IMR-90 (cell line): ENCODE measurements around the gene ETS1. TPM values are rescaled to one million over a fixed set of nuclear protein-coding genes. Genes with fewer than 3 reads are reported as not detected.

Source experiments
- ATAC-seq: fragments of 200-7000 bp; cut with Tn5 transposase; 2 replicates; pipeline ENCODE4 v1.9.1; 2020; ENCODE audit warnings: low read depth, mild to moderate bottlenecking, moderate library complexity
- BruUV-seq: library from RNA; stranded (reverse); fragments of 400-500 nt; replicated peaks from 2 replicates; lab custom pipeline; 2021; lab: Mats Ljungman, UMichigan
- CTCF ChIA-PET: fragments of 300-600 bp; formaldehyde crosslinking; extraction: SDS; loops from one replicate; lab custom pipeline; 2021; ENCODE audit warnings: antibody characterized with exemption; lab: Yijun Ruan, JAX
- POLR2A ChIA-PET: fragments of 300-600 bp; sonication (Branson Sonifier 250); formaldehyde crosslinking; loops from one replicate; lab custom pipeline; 2022; ENCODE audit warnings: antibody characterized with exemption; ENCODE audit not compliant: unreplicated experiment; lab: Charles Lee
- DNase-seq: peaks from one replicate; pipeline ENCODE4 v3.0.0; 2013
- H2AFZ ChIP-seq: replicated peaks from 2 replicates; pipeline ENCODE3; 2013; ENCODE audit warnings: low read length, mild to moderate bottlenecking; ENCODE audit not compliant: poor library complexity
- H2AK5ac ChIP-seq: 2 replicates; pipeline ENCODE4 v1.6.1; 2013; ENCODE audit warnings: low read depth, low read length, inconsistent platforms
- H2AK9ac ChIP-seq: replicated peaks from 2 replicates; pipeline ENCODE3; 2013; ENCODE audit warnings: mild to moderate bottlenecking, low read depth, low read length, moderate library complexity; ENCODE audit not compliant: poor library complexity
- H2BK120ac ChIP-seq: 2 replicates; pipeline ENCODE4 v1.6.1; 2013; ENCODE audit warnings: low read depth, low read length, inconsistent platforms
- H2BK15ac ChIP-seq: 3 replicates; pipeline ENCODE4 v1.6.1; 2013; ENCODE audit warnings: low read depth, low read length, inconsistent platforms
- H2BK20ac ChIP-seq: 2 replicates; pipeline ENCODE4 v1.6.1; 2013; ENCODE audit warnings: low read depth, mild to moderate bottlenecking, inconsistent platforms, low read length, moderate library complexity
- H2BK5ac ChIP-seq: 2 replicates; pipeline ENCODE4 v1.6.1; 2013; ENCODE audit warnings: mild to moderate bottlenecking, low read depth, low read length, inconsistent platforms; ENCODE audit not compliant: poor library complexity, severe bottlenecking
- H3K14ac ChIP-seq: replicated peaks from 2 replicates; pipeline ENCODE4 v1.6.1; 2013; ENCODE audit warnings: low read depth, low read length, inconsistent platforms
- H3K18ac ChIP-seq: 2 replicates; pipeline ENCODE4 v1.6.1; 2013; ENCODE audit warnings: low read depth, low read length, control low read depth
- H3K23ac ChIP-seq: 2 replicates; pipeline ENCODE4 v1.6.1; 2013; ENCODE audit warnings: low read depth, low read length, inconsistent platforms
- H3K27ac ChIP-seq: 2 replicates; pipeline ENCODE4 v1.5.1; 2013; ENCODE audit warnings: mild to moderate bottlenecking, control low read depth, low read length; ENCODE audit not compliant: insufficient read depth
- H3K27me3 ChIP-seq: 2 replicates; pipeline ENCODE4 v1.6.1; 2013; ENCODE audit warnings: low read length; ENCODE audit not compliant: control insufficient read depth, insufficient read depth
- H3K36me3 ChIP-seq: 2 replicates; pipeline ENCODE4 v1.6.1; 2013; ENCODE audit warnings: low read length, mixed read lengths; ENCODE audit not compliant: control insufficient read depth, insufficient read depth
- H3K4ac ChIP-seq: 2 replicates; pipeline ENCODE4 v1.6.1; 2013; ENCODE audit warnings: low read depth, low read length, inconsistent platforms
- H3K4me1 ChIP-seq: 2 replicates; pipeline ENCODE4 v1.6.1; 2013; ENCODE audit warnings: low read length, mixed read lengths; ENCODE audit not compliant: control insufficient read depth, insufficient read depth
- H3K4me2 ChIP-seq: 2 replicates; pipeline ENCODE4 v1.6.1; 2013; ENCODE audit warnings: low read depth, mild to moderate bottlenecking, control low read depth, low read length, moderate library complexity
- H3K4me3 ChIP-seq: 2 replicates; pipeline ENCODE4 v1.5.1; 2013; ENCODE audit warnings: low read depth, mild to moderate bottlenecking, control low read depth, low read length, moderate library complexity; ENCODE audit not compliant: insufficient read depth
- H3K56ac ChIP-seq: 2 replicates; pipeline ENCODE4 v1.6.1; 2013; ENCODE audit warnings: low read length, inconsistent platforms; ENCODE audit not compliant: insufficient read depth; ENCODE audit errors: extremely low read depth
- H3K79me1 ChIP-seq, 2 experiments: 2 replicates each; pipeline ENCODE4 v1.6.1; 2013; ENCODE audit warnings: low read length in 2 of 2, inconsistent platforms in 1 of 2, low read depth in 1 of 2
- H3K9ac ChIP-seq: 2 replicates; pipeline ENCODE4 v1.6.1; 2013; ENCODE audit warnings: low read depth, low read length, control low read depth
- H3K9me1 ChIP-seq: 2 replicates; pipeline ENCODE4 v1.6.1; 2013; ENCODE audit warnings: low read length, inconsistent platforms; ENCODE audit not compliant: insufficient read depth
- H3K9me3 ChIP-seq: 2 replicates; pipeline ENCODE4 v1.6.1; 2013; ENCODE audit warnings: low read length; ENCODE audit not compliant: control insufficient read depth, insufficient read depth
- H4K20me1 ChIP-seq: 2 replicates; pipeline ENCODE4 v1.6.1; 2013; ENCODE audit warnings: low read length, inconsistent platforms; ENCODE audit not compliant: insufficient read depth
- H4K5ac ChIP-seq: 2 replicates; pipeline ENCODE4 v1.6.1; 2013; ENCODE audit warnings: mild to moderate bottlenecking, low read depth, low read length, control low read depth
- H4K8ac ChIP-seq, 2 experiments: 2 replicates each; pipeline ENCODE4 v1.6.1; 2013; ENCODE audit warnings: low read depth in 2 of 2, low read length in 2 of 2, control low read depth in 1 of 2, inconsistent platforms in 1 of 2
- H4K91ac ChIP-seq: 2 replicates; pipeline ENCODE4 v1.6.1; 2013; ENCODE audit warnings: low read depth, low read length, inconsistent platforms; ENCODE audit not compliant: insufficient read depth
- BHLHE40 ChIP-seq: fragments of 150-350 bp; IDR thresholded peaks from 2 replicates; pipeline ENCODE4 v1.6.1; 2016; ENCODE audit warnings: mild to moderate bottlenecking, low read depth, low read length
- CEBPB ChIP-seq: IDR thresholded peaks from 2 replicates; pipeline ENCODE4 v1.6.1; 2012; ENCODE audit warnings: low read depth, low read length, improper control_type of control experiment
- CHD1 ChIP-seq: IDR thresholded peaks from 2 replicates; pipeline ENCODE4 v1.6.1; 2012; ENCODE audit warnings: low read depth, low read length, improper control_type of control experiment
- CTCF ChIP-seq: conservative IDR thresholded peaks from 2 replicates; pipeline ENCODE4 v1.5.1; 2012; ENCODE audit warnings: mild to moderate bottlenecking, low read depth, low read length, improper control_type of control experiment
- ELK1 ChIP-seq: fragments of 150-350 bp; IDR thresholded peaks from 2 replicates; pipeline ENCODE4 v1.6.1; 2016; ENCODE audit warnings: low read depth, mild to moderate bottlenecking, low read length, moderate library complexity, borderline replicate concordance
- FOS ChIP-seq: fragments of 150-350 bp; IDR thresholded peaks from 2 replicates; pipeline ENCODE4 v1.6.1; 2016; ENCODE audit warnings: low read depth, low read length
- MAFK ChIP-seq: IDR thresholded peaks from 2 replicates; pipeline ENCODE4 v1.6.1; 2012; ENCODE audit warnings: low read depth, low read length, improper control_type of control experiment
- MAZ ChIP-seq: IDR thresholded peaks from 2 replicates; pipeline ENCODE4 v1.6.1; 2012; ENCODE audit warnings: low read depth, mild to moderate bottlenecking, low read length, improper control_type of control experiment, moderate library complexity, borderline replicate concordance
- MXI1 ChIP-seq: IDR thresholded peaks from 2 replicates; pipeline ENCODE4 v1.6.1; 2012; ENCODE audit warnings: low read depth, mild to moderate bottlenecking, low read length, moderate library complexity, borderline replicate concordance
- NFE2L2 ChIP-seq: fragments of 150-350 bp; IDR thresholded peaks from 2 replicates; pipeline ENCODE4 v1.6.1; 2016; ENCODE audit warnings: low read depth, mild to moderate bottlenecking, low read length
- POLR2A ChIP-seq: IDR thresholded peaks from 2 replicates; pipeline ENCODE4 v1.6.1; 2012; ENCODE audit warnings: mild to moderate bottlenecking, low read depth, low read length
- RAD21 ChIP-seq: IDR thresholded peaks from 2 replicates; pipeline ENCODE4 v1.6.1; 2012; ENCODE audit warnings: low read length, improper control_type of control experiment
- RCOR1 ChIP-seq: IDR thresholded peaks from 2 replicates; pipeline ENCODE4 v1.6.1; 2012; ENCODE audit warnings: mild to moderate bottlenecking, low read length, improper control_type of control experiment; ENCODE audit not compliant: insufficient replicate concordance
- RFX5 ChIP-seq: IDR thresholded peaks from 2 replicates; pipeline ENCODE4 v1.8.0; 2012; ENCODE audit warnings: low read depth, mild to moderate bottlenecking, low read length, moderate library complexity
- SMC3 ChIP-seq: fragments of 150-350 bp; IDR thresholded peaks from 2 replicates; pipeline ENCODE4 v1.6.1; 2016; ENCODE audit warnings: low read depth, mild to moderate bottlenecking, antibody characterized with exemption, low read length, moderate library complexity
- USF2 ChIP-seq: fragments of 150-350 bp; IDR thresholded peaks from 2 replicates; pipeline ENCODE4 v1.6.1; 2017; ENCODE audit warnings: mild to moderate bottlenecking, antibody characterized with exemption, low read length, low read depth
- WGBS, 2 experiments: methylation state at CpG; one replicate each; pipeline versions ENCODE4 v1.1.5 to v1.1.7; 2013; ENCODE audit warnings: missing lambda C conversion rate in 2 of 2; ENCODE audit not compliant: insufficient read length in 1 of 2; ENCODE audit errors: extremely low coverage in 2 of 2; 5-methylcytosine and 5-hydroxymethylcytosine counted together
- dilution Hi-C: fragments of 300-500 bp; cut with HindIII; formaldehyde crosslinking; loops from one replicate; pipeline ENCODE4 v1.14.3; 2018; ENCODE audit warnings: low sequenced_read_pairs; ENCODE audit not compliant: unreplicated experiment
- in situ Hi-C: fragments of 300-500 bp; cut with MboI; formaldehyde crosslinking; loops from 3 replicates; pipeline ENCODE4 v1.14.3; 2019; ENCODE audit warnings: low sequenced_read_pairs, inconsistent platforms, mixed read lengths
- intact Hi-C: fragments of 100-400 bp; cut with micrococcal nuclease; formaldehyde crosslinking; loops from 2 replicates; pipeline ENCODE4 v1.10.0; 2022
- polyA plus RNA-seq, 3 experiments: library from polyadenylated mRNA; depleted of rRNA; stranded (reverse); fragments of >200 nt; gene quantifications; 2 replicates each; pipeline ENCODE4 v1.2.3, GENCODE V29; 2012; ENCODE audit warnings: low replicate concordance in 1 of 3
- total RNA-seq: library from RNA; depleted of rRNA; stranded (reverse); fragments of >200 nt; gene quantifications from 2 replicates; pipeline ENCODE4 v1.2.3, GENCODE V29; 2012

The ETS1 gene
- total and polyA plus RNA-seq, 2 of the 4 experiments (the other 2 are of a cell fraction), result 41.2 to 56.3 TPM

GRCh38 chr11:128480066-128480465 lies 107.3 kb downstream of the ETS1 start:
- peaks cover 21% of the 10 kb centered on the region for H3K4me1 ChIP-seq
- no peak overlapping the region for H2AK9ac ChIP-seq
- 97% methylated on average over 8 of the region's 14 CpGs; no CpG with 5 or more reads in 1 of the 2 experiments for WGBS, 2 experiments

More at GRCh38 chr11:128480066-128480465, 107.3 kb downstream of the ETS1 start:
- Histone ChIP-seq H3K18ac (no peak overlapping the region; the same call in 1 of the 2 replicates), H3K9me3 (no peaks in the 10 kb centered on the region), H2AFZ (no peak overlapping the region), H3K23ac (peak overlapping the region; percentile 43; the same call in 1 of the 2 replicates), H4K91ac (no peak overlapping the region), H4K20me1 (peaks cover 41% of the 10 kb centered on the region), H3K9ac (no peak overlapping the region), H2BK15ac (0 out of 3 replicates have a peak overlapping the region, but pooled peaks have one; percentile 12), H3K4ac (peak overlapping the region; percentile 42; the same call in 1 of the 2 replicates), H3K79me1 (peaks cover 55 to 90% of the 10 kb centered on the region in 2 experiments), H3K14ac (no peak overlapping the region), H2AK5ac (peak overlapping the region; percentile 62), H3K4me3 (no peak overlapping the region), H4K5ac (no peak overlapping the region), H2BK120ac (no peak overlapping the region), H3K27me3 (no peaks in the 10 kb centered on the region), H3K9me1 (peaks cover 32% of the 10 kb centered on the region), H3K56ac (no peak overlapping the region), H3K36me3 (peaks cover 42% of the 10 kb centered on the region), H2BK5ac (peak overlapping the region; percentile 54), H3K4me2 (no peak overlapping the region), H2BK20ac (peak overlapping the region; percentile 12; the same call in 1 of the 2 replicates), H3K27ac (no peak overlapping the region), H4K8ac (0 out of 4 replicates have a peak overlapping the region, but pooled peaks of 1 of the 2 experiments have one; percentile 14)
- DNase-seq, result no peak
- ChIA-PET POLR2A (no interaction called here), CTCF (no interaction called here)
- no TSS peak for BruUV-seq
- intact Hi-C loops (no loop called here), dilution Hi-C loops (no loop called here), in situ Hi-C loops (no loop called here)
- TF ChIP-seq BHLHE40 (no peak), POLR2A (no peak), CTCF (no peak), RAD21 (no peak), CEBPB (no peak), SMC3 (no peak), MAFK (no peak), NFE2L2 (no peak), MAZ (no peak), RCOR1 (no peak), FOS (no peak), ELK1 (no peak), MXI1 (no peak), CHD1 (no peak), USF2 (no peak), RFX5 (no peak)
- ATAC-seq, result no peak
